Measurements from ENCODE around the gene PNP.

GRCh38 chr14:20470603-20470901, 1.3 kb downstream of the PNP start:
- TF ChIP-seq CTCF (IDR thresholded peaks at IDR 0.05; ENCODE audit: low read depth, low read length, missing input control): no peak
- TF ChIP-seq ATF3 (IDR thresholded peaks at IDR 0.05): no peak
- TF ChIP-seq REST (IDR thresholded peaks at IDR 0.05): no peak
- TF ChIP-seq ZBTB33 (IDR thresholded peaks at IDR 0.05): no peak
- no peak for TF ChIP-seq SP1 (IDR thresholded peaks at IDR 0.05)
- TF ChIP-seq MAX (IDR thresholded peaks at IDR 0.05): no peak
- TF ChIP-seq RAD21 (IDR thresholded peaks at IDR 0.05): no peak

All from liver (tissue), 3 donors.